Caco-2 (cell line): ENCODE data around the gene PTCD1. TPM values are rescaled to one million over a fixed set of nuclear protein-coding genes. Genes with fewer than 3 reads are reported as not detected.

Source experiments
- BruUV-seq: library from RNA; stranded (reverse); fragments of 400-500 nt; replicated peaks from 2 replicates; lab custom pipeline; 2021; lab: Mats Ljungman, UMichigan
- CTCF ChIA-PET: fragments of 300-600 bp; sonication (Branson Sonifier 250); formaldehyde crosslinking; loops from one replicate; lab custom pipeline; 2022; ENCODE audit warnings: antibody characterized with exemption; lab: Charles Lee
- POLR2A ChIA-PET: fragments of 300-600 bp; sonication (Branson Sonifier 250); formaldehyde crosslinking; loops from one replicate; lab custom pipeline; 2022; ENCODE audit warnings: antibody characterized with exemption; lab: Charles Lee
- DNase-seq, 2 experiments: peaks; one replicate each; pipeline versions ENCODE4 v3.0.0 to v3.0.0-alpha.2; 2020 to 2022
- H3K27me3 ChIP-seq: replicated peaks from 2 replicates; pipeline ENCODE4 v1.6.0; 2011; ENCODE audit warnings: low read length; ENCODE audit not compliant: control insufficient read depth, insufficient read depth
- H3K36me3 ChIP-seq: 2 replicates; pipeline ENCODE4 v1.5.1; 2011; ENCODE audit warnings: low read length; ENCODE audit not compliant: control insufficient read depth, insufficient read depth
- H3K4me1 ChIP-seq: fragments of 250-450 bp; sonication (Bioruptor Pico); 2 replicates; pipeline ENCODE4 v1.5.1; 2020; ENCODE audit warnings: mild to moderate bottlenecking
- H3K4me3 ChIP-seq: 2 replicates; pipeline ENCODE4 v1.5.1; 2011; ENCODE audit warnings: low read depth, mild to moderate bottlenecking, control low read depth, low read length
- H3K9me3 ChIP-seq: fragments of 250-450 bp; sonication (Bioruptor Pico); 2 replicates; pipeline ENCODE4 v1.5.1; 2020; ENCODE audit warnings: mild to moderate bottlenecking, moderate library complexity
- H3K27ac Mint-ChIP-seq: one replicate; pipeline ENCODE4 v1.8.0; 2022; ENCODE audit warnings: mixed read lengths; ENCODE audit not compliant: unreplicated experiment
- H3K27me3 Mint-ChIP-seq: one replicate; pipeline ENCODE4 v1.8.0; 2022; ENCODE audit warnings: mixed read lengths; ENCODE audit not compliant: insufficient read depth, unreplicated experiment
- H3K36me3 Mint-ChIP-seq: one replicate; pipeline ENCODE4 v1.8.0; 2022; ENCODE audit warnings: mild to moderate bottlenecking, mixed read lengths; ENCODE audit not compliant: insufficient read depth, unreplicated experiment
- H3K4me1 Mint-ChIP-seq: one replicate; pipeline ENCODE4 v1.8.0; 2022; ENCODE audit warnings: low read depth, mixed read lengths; ENCODE audit not compliant: unreplicated experiment
- H3K4me3 Mint-ChIP-seq: one replicate; pipeline ENCODE4 v1.8.0; 2022; ENCODE audit warnings: mild to moderate bottlenecking, moderate library complexity, mixed read lengths; ENCODE audit not compliant: unreplicated experiment
- H3K9me3 Mint-ChIP-seq: one replicate; pipeline ENCODE4 v1.8.0; 2022; ENCODE audit warnings: mixed read lengths; ENCODE audit not compliant: unreplicated experiment
- CTCF ChIP-seq, 2 experiments: fragments of 200-600 bp in 1 of 2; IDR thresholded peaks; 1 replicate in 1 of 2; 2 replicates in 1 of 2; pipeline versions ENCODE4 v1.5.1 to v1.8.0; 2011 to 2022; ENCODE audit warnings: antibody characterized with exemption in 1 of 2, control low read depth in 1 of 2, inconsistent platforms in 1 of 2, low read depth in 1 of 2, low read length in 1 of 2, mild to moderate bottlenecking in 1 of 2, moderate library complexity in 1 of 2; ENCODE audit not compliant: insufficient read depth in 1 of 2, severe bottlenecking in 1 of 2, unreplicated experiment in 1 of 2
- intact Hi-C: fragments of 100-400 bp; cut with micrococcal nuclease; formaldehyde crosslinking; loops from one replicate; pipeline ENCODE4 v1.10.0; 2022; ENCODE audit not compliant: unreplicated experiment
- total RNA-seq: library from RNA; stranded (reverse); gene quantifications from 2 replicates; pipeline ENCODE4 v1.2.3, GENCODE V29; 2022

Gene PTCD1
- total RNA-seq, 1 experiment from 2014 or later = 59.6 TPM

DNA sequence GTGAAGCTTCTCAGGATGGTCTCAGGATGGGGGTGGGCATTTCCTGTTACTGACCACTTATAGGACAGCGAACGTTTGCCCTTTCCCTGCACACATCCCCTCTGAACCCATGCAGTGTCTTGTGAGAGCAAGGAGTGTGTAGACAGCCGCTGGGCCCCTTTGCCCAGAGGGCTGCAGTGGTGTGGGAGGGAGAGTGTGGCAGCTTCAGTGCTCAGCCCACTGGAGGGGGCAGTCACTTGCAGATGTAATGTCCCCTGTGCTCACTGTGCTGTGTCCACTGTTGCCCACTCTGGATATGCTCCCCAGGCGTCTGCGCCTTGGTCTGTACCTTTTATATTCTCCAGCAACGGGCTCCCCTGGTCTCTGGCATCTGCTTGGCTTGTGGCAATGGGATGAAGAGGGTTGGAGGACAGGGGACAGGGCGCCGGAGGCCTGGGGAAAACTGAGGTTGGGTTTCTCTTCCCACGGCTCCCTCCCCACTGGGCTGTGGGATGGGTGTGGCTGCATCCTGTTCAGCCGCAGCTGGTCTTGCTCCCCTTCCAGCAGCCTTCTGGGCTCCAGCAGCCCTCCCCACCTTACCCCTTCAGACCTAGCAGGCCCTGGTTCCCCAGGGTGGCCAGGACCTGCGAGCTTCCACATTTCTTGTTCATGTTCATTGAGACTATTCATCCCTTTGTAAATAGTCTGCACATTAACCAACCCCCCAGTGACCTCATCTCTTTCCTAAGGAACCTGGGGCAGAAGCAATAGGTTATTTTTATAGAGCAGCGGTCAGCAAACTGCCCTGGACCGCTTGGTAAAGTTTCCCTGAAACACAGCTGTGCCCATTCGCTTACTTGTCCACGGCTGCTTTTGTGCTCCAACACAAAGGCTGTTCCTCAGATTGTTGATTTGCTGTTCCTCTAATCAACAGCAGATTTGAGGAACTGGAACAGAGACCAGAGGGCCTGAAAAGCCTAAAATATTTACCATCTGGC, 40.2 kb upstream of the PTCD1 start:
- Histone ChIP-seq H3K36me3 (no peaks in the 10 kb centered on the region; the same call in none of the 2 replicates), H3K9me3 (no peaks in the 10 kb centered on the region), H3K4me3 (no peak overlapping the region), H3K27me3 (no peaks in the 10 kb centered on the region), H3K4me1 (no peaks in the 10 kb centered on the region)
- intact Hi-C loops = no loop called here
- Mint-ChIP-seq H3K27me3 (no peaks in the 10 kb centered on the region), H3K4me3 (no peak overlapping the region), H3K36me3 (peaks cover 86% of the 10 kb centered on the region), H3K9me3 (no peaks in the 10 kb centered on the region), H3K4me1 (no peaks in the 10 kb centered on the region), H3K27ac (no peak overlapping the region)
- no peak for TF ChIP-seq CTCF (IDR thresholded peaks at IDR 0.05; ENCODE audit: insufficient read depth in 1 of 2, low read depth in 1 of 2, low read length in 1 of 2, severe bottlenecking in 1 of 2, unreplicated experiment in 1 of 2)
- DNase-seq = no peak
- POLR2A ChIA-PET = no interaction called here
- CTCF ChIA-PET = no interaction called here
- no TSS peak for BruUV-seq

DNA sequence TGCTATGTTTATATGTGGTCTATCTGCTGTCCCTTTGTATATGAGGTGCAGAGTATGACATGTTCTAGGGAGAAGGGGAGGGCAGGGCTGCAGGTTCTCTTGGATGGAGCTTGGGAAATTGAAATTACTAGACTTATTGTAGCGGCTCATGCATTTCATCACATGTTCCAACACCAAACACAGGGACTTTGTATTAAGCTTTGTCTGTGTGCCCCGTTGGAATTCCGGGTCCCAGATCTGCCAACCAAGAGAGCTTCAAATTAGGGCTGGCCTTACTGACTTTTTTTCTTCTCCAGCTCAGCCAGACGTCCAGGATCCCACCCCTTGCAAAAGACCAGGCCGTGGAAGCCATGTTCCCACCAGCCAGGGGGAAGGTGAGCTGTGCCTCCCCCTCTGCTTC, 37.5 kb upstream of the PTCD1 start:
- Mint-ChIP-seq H3K27ac (no peak overlapping the region), H3K9me3 (no peaks in the 10 kb centered on the region), H3K27me3 (no peaks in the 10 kb centered on the region), H3K36me3 (peaks cover 77% of the 10 kb centered on the region), H3K4me1 (no peaks in the 10 kb centered on the region), H3K4me3 (no peak overlapping the region)
- POLR2A ChIA-PET = no interaction called here
- Histone ChIP-seq H3K27me3 (no peaks in the 10 kb centered on the region), H3K4me3 (no peak overlapping the region), H3K4me1 (no peaks in the 10 kb centered on the region), H3K36me3 (no peaks in the 10 kb centered on the region; the same call in none of the 2 replicates), H3K9me3 (no peaks in the 10 kb centered on the region)
- no peak for TF ChIP-seq CTCF (IDR thresholded peaks at IDR 0.05; ENCODE audit: insufficient read depth in 1 of 2, low read depth in 1 of 2, low read length in 1 of 2, severe bottlenecking in 1 of 2, unreplicated experiment in 1 of 2)
- intact Hi-C loops = no loop called here
- BruUV-seq = no TSS peak
- CTCF ChIA-PET = no interaction called here
- DNase-seq = no peak

GRCh38 chr7:99473315-99473596, 34.7 kb upstream of the PTCD1 start:
- no peaks in the 10 kb centered on the region for H3K27me3 ChIP-seq
- ChIA-PET POLR2A (interaction anchor here (0.7 to 1.1 kb wide), 3 partner anchors 26 to 530 kb away, joined by 3 to 8 read pairs (median 4); partner anchors contain the start of genes BUD31, PDAP1 and ZNF394), CTCF (interaction anchor here (1.0 kb wide), 1 partner anchor 27 kb away, joined by 3 read pairs; the partner anchor contains the start of gene ZNF394)
- no peaks in the 10 kb centered on the region; the same call in none of the 2 replicates for H3K36me3 ChIP-seq
- intact Hi-C loops = loop anchor here (2.0 kb wide), 1 partner anchor 40 kb away; no protein-coding TSS in a partner anchor
- TF ChIP-seq CTCF (IDR thresholded peaks at IDR 0.05; ENCODE audit: insufficient read depth in 1 of 2, low read depth in 1 of 2, low read length in 1 of 2, severe bottlenecking in 1 of 2, unreplicated experiment in 1 of 2) = no peak
- Mint-ChIP-seq H3K27me3 (no peaks in the 10 kb centered on the region), H3K4me1 (no peaks in the 10 kb centered on the region), H3K9me3 (no peaks in the 10 kb centered on the region), H3K4me3 (peak overlapping the region; percentile 82), H3K27ac (peak overlapping the region; percentile 78), H3K36me3 (peaks cover 57% of the 10 kb centered on the region)
- peak in 1 of 2 experiments; percentile 38 for DNase-seq
- H3K4me1 ChIP-seq = no peaks in the 10 kb centered on the region
- H3K4me3 ChIP-seq = peak overlapping the region; percentile 94
- no peaks in the 10 kb centered on the region for H3K9me3 ChIP-seq
- BruUV-seq = TSS peak; percentile 87
